Prostate gland (tissue), 2 donors: ENCODE results near the gene EMILIN3.

Experiments
- POLR2AphosphoS5 ChIP-seq: sonication (generic); formaldehyde crosslinking; IDR thresholded peaks from one replicate; pipeline ENCODE4 v1.6.1; 2017; ENCODE audit warnings: antibody characterized with exemption
- TF ChIP-seq, protein P1 (sequence below), 4 experiments: fragments of 200-600 bp in 2 of 4; fragments of 450-650 bp in 2 of 4; sonication (generic) in 2 of 4; IDR thresholded peaks; 1 replicate in 3 of 4; 2 replicates in 1 of 4; pipeline ENCODE4 v1.5.1; 2016 to 2019; ENCODE audit warnings: antibody characterized with exemption in 4 of 4, mild to moderate bottlenecking in 2 of 4, moderate library complexity in 2 of 4

- TF ChIP-seq, protein P1, sequence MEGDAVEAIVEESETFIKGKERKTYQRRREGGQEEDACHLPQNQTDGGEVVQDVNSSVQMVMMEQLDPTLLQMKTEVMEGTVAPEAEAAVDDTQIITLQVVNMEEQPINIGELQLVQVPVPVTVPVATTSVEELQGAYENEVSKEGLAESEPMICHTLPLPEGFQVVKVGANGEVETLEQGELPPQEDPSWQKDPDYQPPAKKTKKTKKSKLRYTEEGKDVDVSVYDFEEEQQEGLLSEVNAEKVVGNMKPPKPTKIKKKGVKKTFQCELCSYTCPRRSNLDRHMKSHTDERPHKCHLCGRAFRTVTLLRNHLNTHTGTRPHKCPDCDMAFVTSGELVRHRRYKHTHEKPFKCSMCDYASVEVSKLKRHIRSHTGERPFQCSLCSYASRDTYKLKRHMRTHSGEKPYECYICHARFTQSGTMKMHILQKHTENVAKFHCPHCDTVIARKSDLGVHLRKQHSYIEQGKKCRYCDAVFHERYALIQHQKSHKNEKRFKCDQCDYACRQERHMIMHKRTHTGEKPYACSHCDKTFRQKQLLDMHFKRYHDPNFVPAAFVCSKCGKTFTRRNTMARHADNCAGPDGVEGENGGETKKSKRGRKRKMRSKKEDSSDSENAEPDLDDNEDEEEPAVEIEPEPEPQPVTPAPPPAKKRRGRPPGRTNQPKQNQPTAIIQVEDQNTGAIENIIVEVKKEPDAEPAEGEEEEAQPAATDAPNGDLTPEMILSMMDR (IDR thresholded peaks at IDR 0.05): no peak
- no peak for TF ChIP-seq POLR2AphosphoS5
Measured at GRCh38 chr20:41387444-41387851, 20.8 kb upstream of the EMILIN3 start.
